Caco-2 (cell line): ENCODE results near the gene GADL1. TPM values are rescaled to one million over a fixed set of nuclear protein-coding genes. Genes with fewer than 3 reads are reported as not detected.

Source experiments
- BruUV-seq: library from RNA; stranded (reverse); fragments of 400-500 nt; replicated peaks from 2 replicates; lab custom pipeline; 2021; lab: Mats Ljungman, UMichigan
- CTCF ChIA-PET: fragments of 300-600 bp; sonication (Branson Sonifier 250); formaldehyde crosslinking; loops from one replicate; lab custom pipeline; 2022; ENCODE audit warnings: antibody characterized with exemption; lab: Charles Lee
- POLR2A ChIA-PET: fragments of 300-600 bp; sonication (Branson Sonifier 250); formaldehyde crosslinking; loops from one replicate; lab custom pipeline; 2022; ENCODE audit warnings: antibody characterized with exemption; lab: Charles Lee
- DNase-seq, 2 experiments: peaks; one replicate each; pipeline versions ENCODE4 v3.0.0 to v3.0.0-alpha.2; 2020 to 2022
- H3K27me3 ChIP-seq: replicated peaks from 2 replicates; pipeline ENCODE4 v1.6.0; 2011; ENCODE audit warnings: low read length; ENCODE audit not compliant: control insufficient read depth, insufficient read depth
- H3K36me3 ChIP-seq: 2 replicates; pipeline ENCODE4 v1.5.1; 2011; ENCODE audit warnings: low read length; ENCODE audit not compliant: control insufficient read depth, insufficient read depth
- H3K4me1 ChIP-seq: fragments of 250-450 bp; sonication (Bioruptor Pico); 2 replicates; pipeline ENCODE4 v1.5.1; 2020; ENCODE audit warnings: mild to moderate bottlenecking
- H3K4me3 ChIP-seq: 2 replicates; pipeline ENCODE4 v1.5.1; 2011; ENCODE audit warnings: low read depth, mild to moderate bottlenecking, control low read depth, low read length
- H3K9me3 ChIP-seq: fragments of 250-450 bp; sonication (Bioruptor Pico); 2 replicates; pipeline ENCODE4 v1.5.1; 2020; ENCODE audit warnings: mild to moderate bottlenecking, moderate library complexity
- H3K27ac Mint-ChIP-seq: one replicate; pipeline ENCODE4 v1.8.0; 2022; ENCODE audit warnings: mixed read lengths; ENCODE audit not compliant: unreplicated experiment
- H3K27me3 Mint-ChIP-seq: one replicate; pipeline ENCODE4 v1.8.0; 2022; ENCODE audit warnings: mixed read lengths; ENCODE audit not compliant: insufficient read depth, unreplicated experiment
- H3K36me3 Mint-ChIP-seq: one replicate; pipeline ENCODE4 v1.8.0; 2022; ENCODE audit warnings: mild to moderate bottlenecking, mixed read lengths; ENCODE audit not compliant: insufficient read depth, unreplicated experiment
- H3K4me1 Mint-ChIP-seq: one replicate; pipeline ENCODE4 v1.8.0; 2022; ENCODE audit warnings: low read depth, mixed read lengths; ENCODE audit not compliant: unreplicated experiment
- H3K4me3 Mint-ChIP-seq: one replicate; pipeline ENCODE4 v1.8.0; 2022; ENCODE audit warnings: mild to moderate bottlenecking, moderate library complexity, mixed read lengths; ENCODE audit not compliant: unreplicated experiment
- H3K9me3 Mint-ChIP-seq: one replicate; pipeline ENCODE4 v1.8.0; 2022; ENCODE audit warnings: mixed read lengths; ENCODE audit not compliant: unreplicated experiment
- CTCF ChIP-seq, 2 experiments: fragments of 200-600 bp in 1 of 2; IDR thresholded peaks; 1 replicate in 1 of 2; 2 replicates in 1 of 2; pipeline versions ENCODE4 v1.5.1 to v1.8.0; 2011 to 2022; ENCODE audit warnings: antibody characterized with exemption in 1 of 2, control low read depth in 1 of 2, inconsistent platforms in 1 of 2, low read depth in 1 of 2, low read length in 1 of 2, mild to moderate bottlenecking in 1 of 2, moderate library complexity in 1 of 2; ENCODE audit not compliant: insufficient read depth in 1 of 2, severe bottlenecking in 1 of 2, unreplicated experiment in 1 of 2
- intact Hi-C: fragments of 100-400 bp; cut with micrococcal nuclease; formaldehyde crosslinking; loops from one replicate; pipeline ENCODE4 v1.10.0; 2022; ENCODE audit not compliant: unreplicated experiment
- total RNA-seq: library from RNA; stranded (reverse); gene quantifications from 2 replicates; pipeline ENCODE4 v1.2.3, GENCODE V29; 2022

GADL1 gene
- total RNA-seq, 1 experiment from 2014 or later, result 6.2 TPM

- intact Hi-C loops, result no loop called here
- Histone ChIP-seq H3K4me1 (no peaks in the 10 kb centered on the region), H3K27me3 (no peaks in the 10 kb centered on the region), H3K36me3 (no peaks in the 10 kb centered on the region), H3K9me3 (no peaks in the 10 kb centered on the region), H3K4me3 (no peak overlapping the region)
- H3K27me3 Mint-ChIP-seq, result no peaks in the 10 kb centered on the region
- ChIA-PET CTCF (no interaction called here), POLR2A (no interaction called here)
- no peaks in the 10 kb centered on the region for H3K4me1 Mint-ChIP-seq
- no TSS peak for BruUV-seq
- no peaks in the 10 kb centered on the region for H3K9me3 Mint-ChIP-seq
- no peaks in the 10 kb centered on the region for H3K36me3 Mint-ChIP-seq
- H3K27ac Mint-ChIP-seq, result no peak overlapping the region
- H3K4me3 Mint-ChIP-seq, result no peak overlapping the region
- DNase-seq, result no peak
- TF ChIP-seq CTCF (IDR thresholded peaks at IDR 0.05; ENCODE audit: insufficient read depth in 1 of 2, low read depth in 1 of 2, low read length in 1 of 2, severe bottlenecking in 1 of 2, unreplicated experiment in 1 of 2), result no peak
Measured at GRCh38 chr3:30847592-30847991, 46.9 kb downstream of the GADL1 start.

GRCh38 chr3:30845606-30846005 lies 48.9 kb downstream of the GADL1 start:
- Histone ChIP-seq H3K36me3 (no peaks in the 10 kb centered on the region), H3K27me3 (no peaks in the 10 kb centered on the region), H3K9me3 (no peaks in the 10 kb centered on the region), H3K4me1 (no peaks in the 10 kb centered on the region), H3K4me3 (no peak overlapping the region)
- no peaks in the 10 kb centered on the region for H3K4me1 Mint-ChIP-seq
- DNase-seq, result no peak
- ChIA-PET CTCF (interaction anchor here (0.8 kb wide), 1 partner anchor 289 kb away, joined by 3 read pairs; no protein-coding TSS in a partner anchor), POLR2A (no interaction called here)
- no peak overlapping the region for H3K27ac Mint-ChIP-seq
- intact Hi-C loops, result no loop called here
- no peaks in the 10 kb centered on the region for H3K27me3 Mint-ChIP-seq
- H3K9me3 Mint-ChIP-seq, result no peaks in the 10 kb centered on the region
- no peak for TF ChIP-seq CTCF (IDR thresholded peaks at IDR 0.05; ENCODE audit: insufficient read depth in 1 of 2, low read depth in 1 of 2, low read length in 1 of 2, severe bottlenecking in 1 of 2, unreplicated experiment in 1 of 2)
- peaks cover 5% of the 10 kb centered on the region for H3K36me3 Mint-ChIP-seq
- no peak overlapping the region for H3K4me3 Mint-ChIP-seq
- BruUV-seq, result no TSS peak

- POLR2A ChIA-PET, result no interaction called here
- Histone ChIP-seq H3K9me3 (no peaks in the 10 kb centered on the region), H3K27me3 (no peaks in the 10 kb centered on the region), H3K4me3 (no peak overlapping the region), H3K4me1 (no peaks in the 10 kb centered on the region), H3K36me3 (no peaks in the 10 kb centered on the region)
- Mint-ChIP-seq H3K4me1 (no peaks in the 10 kb centered on the region), H3K4me3 (no peak overlapping the region), H3K36me3 (peaks cover 5% of the 10 kb centered on the region), H3K27me3 (no peaks in the 10 kb centered on the region), H3K9me3 (no peaks in the 10 kb centered on the region), H3K27ac (no peak overlapping the region)
- TF ChIP-seq CTCF (IDR thresholded peaks at IDR 0.05; ENCODE audit: insufficient read depth in 1 of 2, low read depth in 1 of 2, low read length in 1 of 2, severe bottlenecking in 1 of 2, unreplicated experiment in 1 of 2), result no peak
- intact Hi-C loops, result no loop called here
- DNase-seq, result no peak
- CTCF ChIA-PET, result no interaction called here
- no TSS peak for BruUV-seq
Measured at GRCh38 chr3:30843877-30844276, 50.6 kb downstream of the GADL1 start.
